NCI-H2029 (cell line): Measurements from ENCODE around the gene P2RY4.
"Not testable (repeated sequence)": the region's sequence is repeated elsewhere in the genome, so short reads cannot be mapped to it uniquely, and the experiment has no call there.

ENCODE experiments used
- DNase-seq: peaks from one replicate; lab custom pipeline; 2025; lab: John Stamatoyannopoulos, UW

Gene P2RY4

DNA sequence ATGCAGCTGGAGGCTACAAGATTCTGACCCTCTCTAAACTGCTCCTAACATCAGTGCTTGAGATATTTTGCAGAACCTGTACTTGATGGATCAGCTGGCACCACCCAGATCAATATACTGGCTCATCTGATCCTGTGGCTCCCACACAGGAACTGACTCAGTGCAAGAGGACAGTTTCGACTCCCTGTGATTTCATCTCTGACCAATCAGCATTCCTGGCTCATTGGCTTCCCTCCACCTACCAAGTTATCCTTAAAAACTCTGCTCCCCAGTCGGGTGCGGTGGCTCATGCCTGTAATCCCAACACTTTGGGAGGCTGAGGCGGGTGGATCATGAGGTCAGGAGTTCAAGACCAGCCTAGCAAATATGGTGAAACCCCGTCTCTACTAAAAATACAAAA is 16.4 kb downstream of the P2RY4 start:
- DNase-seq = not testable (repeated sequence)

- DNase-seq = no peak
Observed at GRCh38 chrX:70241501-70241900, 18.5 kb downstream of the P2RY4 start.

DNA sequence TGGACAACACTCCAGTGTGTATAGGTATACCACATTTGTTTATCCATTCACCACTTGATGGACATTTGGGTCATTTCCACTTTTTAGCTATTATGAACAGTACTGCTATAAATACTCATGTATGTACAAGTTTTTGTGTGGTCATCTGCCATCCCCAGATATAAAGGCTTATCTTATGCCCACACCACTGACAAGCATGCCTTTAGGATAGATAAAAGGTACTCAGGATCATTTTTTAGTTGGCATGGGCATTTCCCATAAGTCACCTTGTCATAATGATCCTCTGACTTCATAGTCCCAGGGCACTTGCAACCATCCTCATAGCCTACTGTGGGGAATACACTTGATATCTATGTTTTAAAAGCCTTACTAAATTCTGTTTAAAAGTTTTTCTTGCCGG is 19.3 kb downstream of the P2RY4 start:
- no peak for DNase-seq

GRCh38 chrX:70234355-70234754 is 25.6 kb downstream of the P2RY4 start, which contains the start of gene AWAT1:
Gene AWAT1 (plus strand): TSS chrX:70234655. CDS start chrX:70234696, 41 bp downstream.
- no peak for DNase-seq

DNA sequence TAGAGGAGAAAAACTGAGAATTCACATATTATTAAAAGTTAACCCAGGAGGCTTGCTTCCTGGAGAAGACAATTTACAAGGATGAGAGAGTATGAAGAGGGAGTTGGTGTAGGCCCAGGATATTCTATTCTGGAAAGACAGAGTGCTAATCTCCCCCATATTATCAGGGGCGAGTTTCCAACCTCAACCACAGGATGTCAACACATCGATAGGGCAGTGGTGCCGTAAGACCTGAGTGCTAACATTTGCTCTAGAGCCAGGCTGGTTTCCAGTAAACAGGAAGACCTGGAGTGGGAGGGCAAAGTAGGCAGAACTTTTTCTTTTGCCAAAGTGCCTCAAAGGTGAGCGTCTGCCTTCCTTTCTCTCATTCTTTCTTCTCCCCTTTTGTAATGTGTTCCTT is 28.3 kb downstream of the P2RY4 start:
- DNase-seq = no peak

DNA sequence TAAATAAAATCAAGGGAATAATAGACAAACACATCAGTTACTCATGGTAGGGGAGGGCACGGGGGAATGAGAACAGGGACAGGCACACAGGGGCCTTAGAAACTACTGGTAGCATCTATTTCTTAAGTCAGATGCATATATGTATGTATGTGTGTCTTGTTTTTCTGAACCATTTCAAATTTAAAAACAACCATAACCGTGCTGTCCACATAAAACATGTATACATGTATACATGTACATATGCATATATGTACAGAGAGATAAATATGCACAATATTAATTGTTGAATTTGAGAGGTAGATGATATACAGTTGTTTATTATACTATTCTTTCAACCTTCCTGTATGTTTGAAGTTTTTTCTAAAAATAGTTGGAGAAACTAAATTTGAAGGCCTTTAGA is 33.3 kb downstream of the P2RY4 start:
- no peak for DNase-seq

GRCh38 chrX:70226048-70226447 is 34.0 kb downstream of the P2RY4 start:
- no peak for DNase-seq

GRCh38 chrX:70219938-70220764 is 39.9 kb downstream of the P2RY4 start:
- DNase-seq = peak; percentile 90

- not testable (repeated sequence) for DNase-seq
Observed at GRCh38 chrX:70209570-70209969, 50.4 kb downstream of the P2RY4 start.

- DNase-seq = peak; percentile 8
Observed at GRCh38 chrX:70208479-70208878, 51.5 kb downstream of the P2RY4 start.
